ENCODE results near the gene CALU. TPM values are rescaled to one million over a fixed set of nuclear protein-coding genes. Genes with fewer than 3 reads are reported as not detected.
A peak's percentile ranks its signal among the peaks of the same experiment; 100 is the strongest.

Gene CALU
- total RNA-seq, 1 donor from 2014 or later, result 197 TPM

GRCh38 chr7:128815289-128815942 lies 76.3 kb downstream of the CALU start:
- peak overlapping the region; percentile 7 for H3K4me3 Mint-ChIP-seq (ENCODE audit: unreplicated experiment)
- DNase-seq (ENCODE audit: low spot score), result no peak
- TF ChIP-seq CTCF (IDR thresholded peaks at IDR 0.05; ENCODE audit: unreplicated experiment), result no peak
- peaks cover 29% of the 10 kb centered on the region for H3K4me1 Mint-ChIP-seq (ENCODE audit: unreplicated experiment)
- H3K27ac Mint-ChIP-seq (ENCODE audit: unreplicated experiment), result no peak overlapping the region
- peaks cover 12% of the 10 kb centered on the region for H3K36me3 Mint-ChIP-seq (ENCODE audit: low read depth, unreplicated experiment)
- no peaks in the 10 kb centered on the region for H3K9me3 Mint-ChIP-seq (ENCODE audit: unreplicated experiment)
- peaks cover 11% of the 10 kb centered on the region for H3K27me3 Mint-ChIP-seq (ENCODE audit: unreplicated experiment)

- DNase-seq (ENCODE audit: low spot score), result no peak
- peak overlapping the region; percentile 64 for H3K27ac Mint-ChIP-seq (ENCODE audit: unreplicated experiment)
- no peaks in the 10 kb centered on the region for H3K9me3 Mint-ChIP-seq (ENCODE audit: unreplicated experiment)
- H3K27me3 Mint-ChIP-seq (ENCODE audit: unreplicated experiment), result peaks cover 11% of the 10 kb centered on the region
- no peak overlapping the region for H3K4me3 Mint-ChIP-seq (ENCODE audit: unreplicated experiment)
- H3K36me3 Mint-ChIP-seq (ENCODE audit: low read depth, unreplicated experiment), result peaks cover 14% of the 10 kb centered on the region
- H3K4me1 Mint-ChIP-seq (ENCODE audit: unreplicated experiment), result peaks cover 29% of the 10 kb centered on the region
- no peak for TF ChIP-seq CTCF (IDR thresholded peaks at IDR 0.05; ENCODE audit: unreplicated experiment)
Measured at GRCh38 chr7:128818694-128819093, 79.5 kb downstream of the CALU start.

Other genes starting within 250 kb of the CALU start
- gene GARIN1A, start 67.1 kb upstream of the CALU start, total RNA-seq (ENCODE audit: unreplicated experiment), result 4.3 TPM
- not detected for gene OPN1SW, start 36.4 kb downstream of the CALU start, total RNA-seq (ENCODE audit: unreplicated experiment)
- 31.5 TPM for gene CCDC136, start 52.6 kb downstream of the CALU start, total RNA-seq (ENCODE audit: unreplicated experiment)
- 7.7 TPM for gene FLNC, start 91.0 kb downstream of the CALU start, total RNA-seq (ENCODE audit: unreplicated experiment)
- 132 TPM for gene ATP6V1F, start 123.5 kb downstream of the CALU start, total RNA-seq (ENCODE audit: unreplicated experiment)
- gene KCP, start 171.3 kb downstream of the CALU start, total RNA-seq (ENCODE audit: unreplicated experiment), result 4.3 TPM
- 3.9 TPM for gene IRF5, start 198.6 kb downstream of the CALU start, total RNA-seq (ENCODE audit: unreplicated experiment)